Measurements from ENCODE around the gene ZNF778. TPM values are rescaled to one million over a fixed set of nuclear protein-coding genes. Genes with fewer than 3 reads are reported as not detected.

ZNF778 gene
- total and polyA plus RNA-seq, 2 of the 8 experiments (the other 6 are each of a cell fraction or from before 2014, with no cell fraction given), result 9.5 to 21.9 TPM

- TF ChIP-seq RXRA (IDR thresholded peaks at IDR 0.05; ENCODE audit: insufficient read depth, low read depth, low read length) (no peak), SAP30 (IDR thresholded peaks at IDR 0.05; ENCODE audit: insufficient read depth, insufficient replicate concordance, low read length) (no peak), SP1 (IDR thresholded peaks at IDR 0.05; ENCODE audit: low read depth, low read length) (no peak)
Observed at GRCh38 chr16:89274561-89275283, 57.2 kb downstream of the ZNF778 start (continued).
